GM19239 (cell line): ENCODE results near the gene DPM3.
"Not testable (repeated sequence)": the region's sequence is repeated elsewhere in the genome, so short reads cannot be mapped to it uniquely, and the experiment has no call there.

ENCODE experiments used
- DNase-seq: peaks from one replicate; pipeline ENCODE4 v3.0.0; 2011; ENCODE audit warnings: low spot score; ENCODE audit not compliant: insufficient read length
- FAIRE-seq: peaks from 2 replicates; lab custom pipeline; 2011; peaks lifted over from hg19 to GRCh38; lab: Jason Lieb, UNC

Gene DPM3

GRCh38 chr1:155175927-155176371 lies 35.6 kb upstream of the DPM3 start:
- no peak for FAIRE-seq
- DNase-seq, result no peak

GRCh38 chr1:155175281-155175926 lies 35.1 kb upstream of the DPM3 start:
- DNase-seq (no peak), FAIRE-seq (no peak)

GRCh38 chr1:155174324-155175280 lies 34.3 kb upstream of the DPM3 start:
- no peak for DNase-seq
- no peak for FAIRE-seq

GRCh38 chr1:155173478-155174323 lies 33.4 kb upstream of the DPM3 start, which contains the start of gene TRIM46:
Gene TRIM46 (plus strand): TSS chr1:155173849. CDS start chr1:155173967, 118 bp downstream.
- DNase-seq (no peak), FAIRE-seq (no peak)

GRCh38 chr1:155172732-155173477 lies 32.6 kb upstream of the DPM3 start, which contains the start of gene KRTCAP2:
Gene KRTCAP2 (minus strand): TSS chr1:155173304. CDS start chr1:155173224, 80 bp downstream.
- peak; percentile 98 for FAIRE-seq
- peak; percentile 97 for DNase-seq

GRCh38 chr1:155171836-155172731 lies 31.8 kb upstream of the DPM3 start:
- FAIRE-seq, result no peak
- no peak for DNase-seq

- no peak for FAIRE-seq
Measured at GRCh38 chr1:155170806-155171205, 30.5 kb upstream of the DPM3 start.

GRCh38 chr1:155170101-155170785 lies 29.9 kb upstream of the DPM3 start:
- DNase-seq (no peak), FAIRE-seq (no peak)

More at GRCh38 chr1:155170806-155171205, 30.5 kb upstream of the DPM3 start:
- no peak for DNase-seq

GRCh38 chr1:155169541-155169940 lies 29.2 kb upstream of the DPM3 start:
- DNase-seq (no peak), FAIRE-seq (no peak)

- no peak for DNase-seq
Measured at GRCh38 chr1:155168456-155169210, 28.3 kb upstream of the DPM3 start.

GRCh38 chr1:155168105-155168445 lies 27.7 kb upstream of the DPM3 start:
- not testable (repeated sequence) for DNase-seq, FAIRE-seq

More at GRCh38 chr1:155168456-155169210, 28.3 kb upstream of the DPM3 start:
- FAIRE-seq, result no peak

GRCh38 chr1:155167166-155168104 lies 27.1 kb upstream of the DPM3 start:
- FAIRE-seq (peak; percentile 90), DNase-seq (no peak)

- no peak for DNase-seq
- no peak for FAIRE-seq
Measured at GRCh38 chr1:155166471-155167165, 26.3 kb upstream of the DPM3 start.

- no peak for DNase-seq
- no peak for FAIRE-seq
Measured at GRCh38 chr1:155166051-155166470, 25.7 kb upstream of the DPM3 start.

- FAIRE-seq, result not testable (repeated sequence)
Measured at GRCh38 chr1:155164625-155165024, 24.3 kb upstream of the DPM3 start.

More at GRCh38 chr1:155164625-155165024, 24.3 kb upstream of the DPM3 start:
- not testable (repeated sequence) for DNase-seq
